HepG2 (cell line): ENCODE data around the gene CDK13. TPM values are rescaled to one million over a fixed set of nuclear protein-coding genes. Genes with fewer than 3 reads are reported as not detected.
A peak's percentile ranks its signal among the peaks of the same experiment; 100 is the strongest.

ENCODE experiments used
- ATAC-seq: fragments of 200-7000 bp; cut with Tn5 transposase; 3 replicates; pipeline ENCODE4 v1.9.1; 2020; ENCODE audit warnings: mild to moderate bottlenecking, moderate library complexity
- BruUV-seq: library from RNA; stranded (reverse); fragments of 400-500 nt; replicated peaks from 2 replicates; lab custom pipeline; 2021; lab: Mats Ljungman, UMichigan
- CTCF ChIA-PET: fragments of 300-600 bp; formaldehyde crosslinking; extraction: SDS; loops from one replicate; lab custom pipeline; 2021; ENCODE audit warnings: low total read pairs, inconsistent platforms, low intra/inter-chr PET ratio; lab: Yijun Ruan, JAX
- POLR2A ChIA-PET: fragments of 350-600 bp; sonication (Branson Sonifier 250); formaldehyde crosslinking; loops from one replicate; lab custom pipeline; 2020; ENCODE audit warnings: antibody characterized with exemption, inconsistent platforms; lab: Yijun Ruan, JAX
- DNase-seq: peaks from one replicate; pipeline ENCODE4 v3.0.0-alpha.2; 2015; ENCODE audit warnings: low spot score
- FAIRE-seq: peaks from 3 replicates; lab custom pipeline; 2011; peaks lifted over from hg19 to GRCh38; lab: Jason Lieb, UNC
- H2AFZ ChIP-seq: one replicate; pipeline ENCODE4 v1.6.1; 2011; ENCODE audit warnings: low read length, inconsistent platforms
- H3K27ac ChIP-seq: fragments of 300-600 bp; 3 replicates; pipeline ENCODE4 v1.8.0; 2011; ENCODE audit warnings: mixed run types, mild to moderate bottlenecking, mixed read lengths, low read length, inconsistent platforms; ENCODE audit not compliant: insufficient read depth; ENCODE audit errors: extremely low read length
- H3K27me3 ChIP-seq, 2 experiments: fragments of 200-600 bp in 1 of 2; 2 replicates in 1 of 2; 3 replicates in 1 of 2; pipeline versions ENCODE4 v1.6.0 to v1.8.0; 2011; ENCODE audit warnings: low read length in 2 of 2, mild to moderate bottlenecking in 2 of 2, moderate library complexity in 2 of 2, inconsistent platforms in 1 of 2; ENCODE audit not compliant: insufficient read depth in 2 of 2, control insufficient read depth in 1 of 2
- H3K36me3 ChIP-seq, 2 experiments: fragments of 200-600 bp in 1 of 2; replicated peaks in 1 of 2; 2 replicates in 1 of 2; 3 replicates in 1 of 2; pipeline versions ENCODE4 v1.5.1 to v1.8.0; 2011; ENCODE audit warnings: low read length in 2 of 2, inconsistent platforms in 1 of 2; ENCODE audit not compliant: insufficient read depth in 2 of 2, control insufficient read depth in 1 of 2
- H3K4me1 ChIP-seq: 2 replicates; pipeline ENCODE4 v1.5.1; 2012; ENCODE audit warnings: low read length, inconsistent platforms; ENCODE audit not compliant: insufficient read depth
- H3K4me2 ChIP-seq: 2 replicates; pipeline ENCODE4 v1.6.0; 2011; ENCODE audit warnings: low read depth, low read length, inconsistent platforms
- H3K4me3 ChIP-seq, 3 experiments: fragments of 200-600 bp in 1 of 3; sonication (generic), shearing (Covaris generic) in 1 of 3; replicated peaks in 1 of 3; 2 replicates each; pipeline ENCODE4 v1.5.1; 2011 to 2016; ENCODE audit warnings: low read length in 3 of 3, inconsistent platforms in 2 of 3, low read depth in 2 of 3, mild to moderate bottlenecking in 2 of 3, control low read depth in 1 of 3, mixed read lengths in 1 of 3; ENCODE audit not compliant: insufficient read depth in 1 of 3
- H3K79me2 ChIP-seq: one replicate; pipeline ENCODE4 v1.6.1; 2011; ENCODE audit warnings: low read length, inconsistent platforms; ENCODE audit not compliant: insufficient read depth
- H3K9ac ChIP-seq: 2 replicates; pipeline ENCODE4 v1.6.0; 2011; ENCODE audit warnings: mild to moderate bottlenecking, low read depth, low read length, inconsistent platforms; ENCODE audit not compliant: insufficient read depth
- H3K9me3 ChIP-seq: 2 replicates; pipeline ENCODE4 v1.5.1; 2012; ENCODE audit warnings: mild to moderate bottlenecking, low read length
- H4K20me1 ChIP-seq: 2 replicates; pipeline ENCODE4 v1.6.0; 2011; ENCODE audit warnings: inconsistent platforms, mild to moderate bottlenecking, low read length, moderate library complexity; ENCODE audit not compliant: insufficient read depth
- ARID2 ChIP-seq: sonication (generic); formaldehyde crosslinking; IDR thresholded peaks from 2 replicates; pipeline ENCODE4 v1.8.1; 2022; ENCODE audit warnings: mild to moderate bottlenecking, missing genetic modification reagents, borderline replicate concordance
- CHCHD3 ChIP-seq: sonication (generic); formaldehyde crosslinking; IDR thresholded peaks from 2 replicates; pipeline ENCODE4 v1.8.0; 2022; ENCODE audit warnings: mild to moderate bottlenecking, missing genetic modification reagents, moderate library complexity
- HNRNPK ChIP-seq: fragments of 200-400 bp; formaldehyde crosslinking; IDR thresholded peaks from 2 replicates; pipeline ENCODE4 v1.6.1; 2018; ENCODE audit warnings: low read length, low read depth, moderate library complexity, mild to moderate bottlenecking; ENCODE audit not compliant: poor library complexity, severe bottlenecking
- MLX ChIP-seq: IDR thresholded peaks from 2 replicates; pipeline ENCODE4 v1.6.1; 2016
- PBX2 ChIP-seq: IDR thresholded peaks from 2 replicates; pipeline ENCODE4 v1.6.1; 2016; ENCODE audit warnings: control low read depth
- PREB ChIP-seq: sonication (generic); formaldehyde crosslinking; IDR thresholded peaks from 2 replicates; pipeline ENCODE4 v1.4.0; 2020; ENCODE audit warnings: missing genetic modification reagents
- RBM22 ChIP-seq: fragments of 200-400 bp; formaldehyde crosslinking; optimal IDR thresholded peaks from 2 replicates; pipeline ENCODE3; 2017; ENCODE audit warnings: mild to moderate bottlenecking, low read length, moderate library complexity
- SAFB2 ChIP-seq: sonication (generic); formaldehyde crosslinking; IDR thresholded peaks from 2 replicates; pipeline ENCODE4 v1.5.1; 2020; ENCODE audit warnings: missing genetic modification reagents, low read depth, mild to moderate bottlenecking, borderline replicate concordance
- SATB2 ChIP-seq: sonication (generic); formaldehyde crosslinking; IDR thresholded peaks from 2 replicates; pipeline ENCODE4 v1.5.0; 2020; ENCODE audit warnings: missing genetic modification reagents
- ZBTB3 ChIP-seq: sonication (generic); formaldehyde crosslinking; IDR thresholded peaks from 2 replicates; pipeline ENCODE4 v1.4.0; 2020; ENCODE audit warnings: low read depth, mild to moderate bottlenecking, moderate library complexity, missing genetic modification reagents, borderline replicate concordance
- ZBTB38 ChIP-seq: sonication (generic); formaldehyde crosslinking; IDR thresholded peaks from 2 replicates; pipeline ENCODE4 v1.5.1; 2020; ENCODE audit warnings: mild to moderate bottlenecking, missing genetic modification reagents
- ZNF430 ChIP-seq: sonication (generic); formaldehyde crosslinking; IDR thresholded peaks from 2 replicates; pipeline ENCODE4 v1.9.0; 2021; ENCODE audit warnings: mild to moderate bottlenecking, missing genetic modification reagents
- ZNF784 ChIP-seq: sonication (generic); formaldehyde crosslinking; IDR thresholded peaks from 2 replicates; pipeline ENCODE4 v1.5.1; 2020; ENCODE audit warnings: missing genetic modification reagents, mild to moderate bottlenecking, borderline replicate concordance
- ZSCAN30 ChIP-seq: sonication (generic); formaldehyde crosslinking; IDR thresholded peaks from 2 replicates; pipeline ENCODE4 v1.5.0; 2020; ENCODE audit warnings: mild to moderate bottlenecking, missing genetic modification reagents
- WGBS: methylation state at CpG from one replicate; pipeline ENCODE4 v1.1.6; 2017; ENCODE audit warnings: low lambda C conversion rate; 5-methylcytosine and 5-hydroxymethylcytosine counted together
- in situ Hi-C: cut with HindIII; loops from 2 replicates; pipeline ENCODE4 v1.10.0; 2017; ENCODE audit warnings: low pct_unique_long_range_greater_than_20kb; ENCODE audit not compliant: extremely low pct_ligation_motif_present
- intact Hi-C: fragments of 100-400 bp; cut with micrococcal nuclease; formaldehyde crosslinking; loops from one replicate; pipeline ENCODE4 v1.10.0; 2022; ENCODE audit not compliant: unreplicated experiment
- polyA plus RNA-seq, 8 experiments: library from polyadenylated mRNA; depleted of rRNA in 3 of 8; stranded (reverse) in 7 of 8; unstranded in 1 of 8; fragments of >200 nt; fragmentation: Illumina TruSeq in 4 of 8; extraction: Trizol in 4 of 8; gene quantifications; 2 replicates each; pipeline versions ENCODE4 v1.2.1 to v1.2.3, GENCODE V29; 2011 to 2016; ENCODE audit warnings: low read depth in 4 of 8, missing spikeins in 1 of 8, mixed read lengths in 1 of 8; ENCODE audit not compliant: insufficient read depth in 1 of 8
- total RNA-seq, 5 experiments: library from RNA; depleted of rRNA; stranded (reverse); fragments of >200 nt; fragmentation: Illumina TruSeq; extraction: Trizol; gene quantifications; 2 replicates each; pipeline ENCODE4 v1.2.3, GENCODE V29; 2016; ENCODE audit warnings: low read depth in 1 of 5

CDK13 gene
- total and polyA plus RNA-seq, 2 of the 13 experiments (the other 11 are each of a cell fraction or from before 2014, with no cell fraction given): 21.0 to 40.9 TPM

- no peak overlapping the region for H3K27ac ChIP-seq
- H3K9ac ChIP-seq: no peak overlapping the region
- no peak overlapping the region for H2AFZ ChIP-seq
- POLR2A ChIA-PET: no interaction called here
- intact Hi-C loops: loop anchor here (5.0 kb wide), 1 partner anchor 51 kb away; the partner anchor contains the start of gene CDK13
- H3K27me3 ChIP-seq: no peaks in the 10 kb centered on the region
- FAIRE-seq: no peak
- WGBS: 94% methylated on average over 4 of the region's 4 CpGs
- no peak overlapping the region for H3K4me3 ChIP-seq
- TF ChIP-seq SAFB2: no peak
- TF ChIP-seq ZNF430 (CRISPR knock-in tag): no peak
- TF ChIP-seq RBM22: peak; percentile 56
- TF ChIP-seq, all 625 proteins: peak for 1
- in situ Hi-C loops: no loop called here
- no peaks in the 10 kb centered on the region for H3K79me2 ChIP-seq
- ATAC-seq: no peak
- no peaks in the 10 kb centered on the region for H3K4me1 ChIP-seq
- CTCF ChIA-PET: no interaction called here
- no peak overlapping the region for H3K4me2 ChIP-seq
- no TSS peak for BruUV-seq
- H3K36me3 ChIP-seq: peaks cover 0 to 8% of the 10 kb centered on the region in 2 experiments; a peak in 2 of 5 replicates
- no peaks in the 10 kb centered on the region for H3K9me3 ChIP-seq
- no peak for DNase-seq
- H4K20me1 ChIP-seq: no peaks in the 10 kb centered on the region
These were observed 53.5 kb downstream of the CDK13 start for GRCh38 chr7:40003597-40003996.

- Histone ChIP-seq H3K27ac (no peak overlapping the region), H3K9ac (no peak overlapping the region), H3K27me3 (no peaks in the 10 kb centered on the region), H3K4me2 (no peak overlapping the region), H2AFZ (no peak overlapping the region), H3K9me3 (no peaks in the 10 kb centered on the region), H3K4me1 (no peaks in the 10 kb centered on the region), H3K4me3 (no peak overlapping the region), H3K79me2 (no peaks in the 10 kb centered on the region), H4K20me1 (no peaks in the 10 kb centered on the region), H3K36me3 (peaks cover 0 to 13% of the 10 kb centered on the region in 2 experiments; a peak in 3 of 5 replicates)
- intact Hi-C loops: no loop called here
- POLR2A ChIA-PET: no interaction called here
- ATAC-seq (no peak), DNase-seq (no peak), FAIRE-seq (no peak)
- CTCF ChIA-PET: no interaction called here
- 92% methylated on average over 2 of the region's 2 CpGs for WGBS
- BruUV-seq: no TSS peak
- in situ Hi-C loops: no loop called here
- TF ChIP-seq PBX2: no peak
- no peak for TF ChIP-seq ZBTB3
- no peak for TF ChIP-seq ARID2 (CRISPR knock-in tag)
- TF ChIP-seq ZBTB38 (CRISPR knock-in tag): no peak
- no peak for TF ChIP-seq MLX (CRISPR knock-in tag)
- no peak for TF ChIP-seq ZNF784 (CRISPR knock-in tag)
- no peak for TF ChIP-seq ZSCAN30
- no peak for TF ChIP-seq PREB
- no peak for TF ChIP-seq SATB2 (CRISPR knock-in tag)
- TF ChIP-seq HNRNPK: no peak
- TF ChIP-seq CHCHD3 (CRISPR knock-in tag): no peak
These were observed 58.3 kb downstream of the CDK13 start for GRCh38 chr7:40008223-40008815.
